HG03354 (cell line): ENCODE results near the gene DHRS3.

Source experiments
- ATAC-seq: cut with Tn5 transposase; IDR thresholded peaks from one replicate; pipeline ENCODE4 v1.9.1; 2021; ENCODE audit warnings: mild to moderate bottlenecking; ENCODE audit not compliant: unreplicated experiment, poor library complexity, severe bottlenecking

Gene DHRS3

GRCh38 chr1:12618965-12619791 is 1.2 kb upstream of the DHRS3 start:
- no peak for ATAC-seq

- no peak for ATAC-seq
Measured at GRCh38 chr1:12618661-12618964, 603 bp upstream of the DHRS3 start.

DNA sequence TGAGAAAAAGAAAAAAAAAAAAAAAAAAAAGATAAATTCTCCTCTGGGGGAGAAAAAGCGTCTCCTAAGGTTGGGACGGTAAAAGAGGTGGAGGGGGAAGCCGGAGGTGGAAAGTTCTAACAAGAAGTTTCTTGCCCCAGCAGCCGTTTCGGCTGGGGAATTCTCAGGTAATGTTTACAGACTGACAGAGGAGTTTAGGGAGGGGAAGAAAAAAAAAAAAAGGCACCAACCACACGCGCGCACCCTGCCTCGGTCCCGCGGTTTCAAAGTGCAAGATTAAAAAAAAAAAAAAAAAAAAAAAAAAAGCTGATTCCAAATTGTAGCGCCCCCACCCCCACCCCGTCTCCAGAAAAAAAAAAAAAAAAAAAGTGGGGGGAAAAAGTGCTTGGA is 504 bp downstream of the DHRS3 start:
- ATAC-seq = no peak

GRCh38 chr1:12616709-12617373 is 1.2 kb downstream of the DHRS3 start:
- ATAC-seq = no peak

- no peak for ATAC-seq
Measured at GRCh38 chr1:12615865-12616708, 1.9 kb downstream of the DHRS3 start.

DNA sequence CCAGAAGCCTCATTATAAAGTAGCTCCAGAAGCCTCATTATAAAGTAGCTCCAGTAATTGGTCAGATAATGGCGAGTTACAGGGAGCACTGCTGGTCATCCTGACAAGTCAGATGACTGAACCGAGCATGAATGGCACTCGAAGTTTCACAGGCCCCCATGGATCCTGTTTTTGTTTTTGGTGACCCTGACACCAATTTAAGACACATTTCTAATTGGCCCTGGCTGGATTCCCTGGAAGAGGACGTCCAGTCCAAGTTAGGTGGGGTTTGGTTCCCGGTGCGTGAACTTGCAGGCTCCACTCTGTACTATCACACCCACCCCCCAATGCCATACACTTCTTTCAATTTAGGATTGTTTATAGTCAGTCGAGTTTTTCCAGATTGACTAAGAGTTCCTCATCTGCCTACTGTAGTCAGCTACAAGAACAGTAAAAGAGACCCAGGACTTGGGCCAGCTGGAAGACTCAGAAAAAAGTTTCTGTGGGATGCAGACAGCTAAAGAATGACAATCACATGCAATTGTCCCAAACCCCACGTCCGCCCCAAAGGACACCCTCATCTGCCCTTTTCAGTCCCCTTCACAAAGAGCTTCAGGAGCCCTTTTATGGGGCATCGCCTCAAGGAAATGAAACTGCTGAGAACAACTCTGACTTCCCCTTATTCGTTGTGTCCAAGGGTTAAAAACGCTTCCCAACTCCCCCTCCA is 2.7 kb downstream of the DHRS3 start:
- ATAC-seq = no peak

- no peak for ATAC-seq
Measured at GRCh38 chr1:12614402-12615158, 3.4 kb downstream of the DHRS3 start.

DNA sequence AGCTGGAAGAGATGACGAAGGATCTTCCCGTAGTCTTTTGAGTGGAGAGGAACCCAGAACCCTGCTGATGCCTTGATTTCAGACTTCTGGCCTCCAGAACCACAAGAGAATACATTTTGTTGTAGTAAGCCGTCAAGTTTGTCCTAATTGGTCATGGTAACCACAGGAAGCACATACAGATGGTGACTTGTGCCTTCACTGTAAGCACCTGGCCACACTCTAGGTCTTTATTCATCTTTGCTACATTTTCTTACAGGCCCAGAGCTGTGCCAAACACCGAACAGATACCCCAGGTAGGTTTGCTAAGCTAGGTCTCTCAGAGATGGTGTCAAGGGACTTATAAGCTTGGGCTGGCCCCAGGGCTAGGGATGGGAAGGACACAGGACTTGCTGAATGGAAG is 4.8 kb downstream of the DHRS3 start:
- ATAC-seq = no peak

DNA sequence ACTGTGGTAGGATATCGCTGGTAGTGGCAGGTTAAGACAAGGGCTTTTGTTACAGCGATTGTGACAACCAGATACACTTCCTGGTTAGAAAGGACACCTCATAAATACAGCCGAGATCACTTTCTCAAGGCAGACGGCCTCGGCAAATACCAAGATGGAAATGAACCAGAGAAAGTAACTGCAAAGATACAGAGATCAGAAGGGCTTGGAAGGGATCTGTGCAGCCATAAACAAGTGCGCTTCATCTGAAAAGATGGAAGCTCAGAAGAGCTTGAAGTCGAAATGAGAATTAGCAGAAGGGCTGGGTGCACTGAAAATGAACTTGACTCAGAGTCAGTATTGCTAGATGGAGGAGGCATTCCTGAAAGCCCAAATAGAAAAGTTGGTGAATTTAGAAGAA is 7.1 kb downstream of the DHRS3 start:
- no peak for ATAC-seq

DNA sequence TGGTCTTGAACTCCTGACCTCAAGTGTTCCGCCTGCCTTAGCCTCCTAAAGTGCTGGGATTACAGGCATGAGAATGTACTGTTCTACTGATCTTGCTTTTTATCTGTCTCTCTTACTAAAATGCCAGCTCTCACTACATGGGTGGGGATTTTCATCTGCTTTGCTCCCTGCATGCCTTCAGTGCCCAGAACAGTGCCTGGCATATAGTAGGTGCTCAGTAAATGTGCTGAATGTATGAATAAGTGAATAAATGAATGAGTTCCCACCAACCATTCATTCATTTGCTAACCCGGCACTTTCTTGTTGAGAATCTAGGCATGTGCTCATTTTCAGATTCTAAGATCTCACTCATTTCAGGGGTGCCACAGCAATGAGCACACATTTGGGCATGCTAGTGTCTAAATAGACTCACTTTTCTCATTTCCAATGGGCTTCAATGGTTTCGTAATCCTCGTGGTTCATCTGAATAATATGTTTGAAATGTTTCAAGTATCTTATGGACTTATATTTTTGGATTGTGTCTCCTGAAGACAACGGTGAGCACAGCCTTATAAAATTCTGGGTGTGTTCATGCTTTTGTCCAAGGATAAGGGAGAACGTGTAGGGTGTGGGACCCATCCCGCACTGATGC is 7.6 kb downstream of the DHRS3 start:
- no peak for ATAC-seq

DNA sequence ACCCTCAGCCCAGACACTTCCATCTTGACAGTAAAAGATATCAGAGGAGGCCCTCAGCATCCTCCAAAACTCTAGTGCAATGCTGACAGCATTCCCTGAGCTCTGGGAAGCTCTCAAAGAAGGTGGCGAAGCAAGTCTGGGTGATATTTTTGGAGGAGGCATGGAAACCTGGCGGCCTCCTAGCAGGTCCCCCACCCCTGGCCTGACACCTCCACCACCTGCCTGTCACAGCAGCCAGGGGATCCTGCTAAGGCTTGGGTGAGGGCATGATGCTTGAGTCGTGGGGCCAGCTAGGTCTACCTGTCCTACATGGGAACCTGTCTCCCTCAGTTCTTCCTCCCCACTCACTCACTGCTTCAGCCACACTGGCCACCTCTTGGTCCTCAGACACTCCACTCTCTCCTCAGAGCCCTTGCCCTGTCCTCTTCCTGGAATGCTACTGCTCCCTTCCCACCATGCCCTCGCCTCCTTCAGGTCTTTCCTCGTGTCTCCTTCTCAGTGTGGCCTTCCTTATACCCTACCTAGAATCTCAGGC is 8.5 kb downstream of the DHRS3 start:
- no peak for ATAC-seq

DNA sequence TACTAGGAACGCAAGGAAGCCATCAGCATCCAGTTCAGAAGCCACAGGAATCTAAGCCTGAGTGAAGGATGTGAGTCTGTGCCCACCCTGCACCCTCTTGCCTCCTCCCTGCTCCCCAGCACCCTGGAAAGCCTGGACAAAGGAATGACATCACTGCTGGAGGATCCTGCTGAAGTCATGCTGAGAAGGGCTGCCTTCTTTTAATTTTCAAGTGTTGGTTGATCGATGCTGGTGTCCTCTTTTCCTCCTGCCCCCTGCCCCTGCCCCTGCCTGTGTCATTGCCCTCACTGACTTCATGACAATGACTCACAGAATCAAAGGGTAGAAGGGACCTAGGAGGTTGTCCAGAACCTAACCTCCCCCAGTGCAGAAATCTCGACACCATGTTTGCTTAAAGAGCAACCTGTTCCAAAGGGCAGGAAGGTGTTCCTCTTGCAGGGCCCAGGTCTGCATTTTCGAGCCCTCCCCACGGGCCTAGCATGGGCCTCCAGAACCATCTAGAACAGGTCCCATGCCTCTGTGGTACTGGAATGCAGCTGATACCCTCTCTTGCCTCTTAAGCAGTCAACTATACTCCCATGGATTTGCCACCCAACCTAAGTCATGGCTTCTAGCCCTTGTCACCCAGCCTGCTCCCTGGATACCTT is 9.6 kb downstream of the DHRS3 start:
- ATAC-seq = no peak

DNA sequence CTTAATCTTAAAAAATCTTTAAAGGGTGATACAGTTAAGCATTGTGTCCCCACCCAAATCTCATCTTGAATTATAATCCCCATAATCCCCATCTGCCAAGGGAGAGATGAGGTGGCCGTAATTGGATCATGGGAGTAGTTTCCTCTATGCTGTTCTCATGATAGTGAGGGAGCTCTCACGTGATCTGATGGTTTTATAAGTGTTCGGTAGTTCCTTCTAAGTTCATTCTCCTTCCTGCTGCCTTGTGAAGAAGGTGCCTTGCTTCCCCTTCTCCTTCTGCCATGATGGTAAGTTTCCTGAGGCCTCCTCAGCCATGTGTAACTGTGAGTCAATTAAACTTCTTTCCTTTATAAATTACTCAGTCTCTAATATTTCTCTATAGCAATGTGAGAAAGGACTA is 10.7 kb downstream of the DHRS3 start:
- ATAC-seq = no peak

DNA sequence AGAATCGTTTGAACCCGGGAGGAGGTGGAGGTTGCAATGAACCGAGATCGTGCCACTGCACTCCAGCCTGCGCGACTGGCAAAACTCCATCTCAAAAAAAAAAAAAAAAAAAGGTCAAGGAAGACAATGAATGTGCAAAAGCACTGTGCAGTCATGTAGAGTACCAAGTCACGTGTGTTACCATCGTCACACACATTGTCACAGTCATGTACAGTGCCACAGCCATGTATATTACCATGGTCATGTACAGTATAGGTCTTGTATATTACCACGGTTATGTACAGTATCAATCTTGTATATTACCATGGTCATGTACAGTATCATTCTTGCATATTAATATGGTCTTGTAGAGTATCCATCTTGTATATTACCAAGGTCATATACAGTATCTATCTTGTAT is 13.0 kb downstream of the DHRS3 start:
- no peak for ATAC-seq

DNA sequence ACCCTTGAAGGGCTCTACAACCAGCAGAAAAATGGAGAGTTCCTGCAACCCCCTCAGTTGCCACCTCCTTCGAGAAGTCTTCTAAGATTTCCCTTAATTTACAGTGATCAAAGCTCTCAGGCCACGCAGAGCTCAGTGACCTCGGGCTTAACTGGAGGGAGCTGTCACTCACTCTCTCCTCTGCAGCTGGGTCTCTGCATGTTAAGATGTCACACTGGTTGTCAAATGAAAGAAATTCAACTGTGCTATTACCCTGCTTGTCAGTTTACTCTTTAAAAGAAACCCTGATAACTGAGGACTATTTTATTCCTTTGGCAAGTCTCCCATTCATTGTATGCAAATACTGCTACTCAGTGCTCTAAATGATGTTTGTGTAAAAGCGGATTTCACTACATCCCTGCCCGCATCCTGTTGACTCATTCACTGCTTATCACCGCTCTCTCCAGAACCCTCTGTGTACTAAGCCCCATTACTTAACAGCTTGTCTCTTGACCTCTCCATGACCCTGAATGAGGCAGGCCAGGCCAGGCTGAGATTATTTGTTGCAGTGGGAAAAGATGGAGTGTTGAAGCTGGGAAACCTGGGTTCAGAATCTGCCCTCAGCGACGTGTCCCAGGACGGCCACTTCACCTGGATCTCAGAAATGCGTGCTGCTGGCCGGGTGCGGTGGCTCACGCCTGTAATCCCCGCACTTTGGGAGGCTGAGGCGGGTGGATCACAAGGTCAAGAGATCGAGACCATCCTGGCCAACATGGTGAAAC is 13.7 kb downstream of the DHRS3 start:
- ATAC-seq = peak; percentile 88

GRCh38 chr1:12603224-12603623 is 14.8 kb downstream of the DHRS3 start:
- ATAC-seq = no peak

GRCh38 chr1:12602659-12603024 is 15.4 kb downstream of the DHRS3 start:
- no peak for ATAC-seq
